Myocyte (in vitro differentiated cells): ENCODE measurements around the gene P4HA3. TPM values are rescaled to one million over a fixed set of nuclear protein-coding genes. Genes with fewer than 3 reads are reported as not detected.

ENCODE experiments used
- total RNA-seq: library from RNA; depleted of rRNA; stranded (reverse); fragments of >200 nt; gene quantifications from 2 replicates; pipeline ENCODE4 v1.2.3, GENCODE V29; 2014

P4HA3 gene
- total RNA-seq, 1 donor from 2014 or later: not detected

Other genes with a start within 250 kb of the P4HA3 start
- gene C2CD3, start 140.6 kb downstream of the P4HA3 start, total RNA-seq: 54.0 and 55.6 TPM in 2 replicates
- 217 and 282 TPM in 2 replicates for gene PPME1, start 140.4 kb downstream of the P4HA3 start, total RNA-seq
- gene PGM2L1, start 86.8 kb upstream of the P4HA3 start, total RNA-seq: 17.9 and 20.3 TPM in 2 replicates
- 0.52 and 0.70 TPM in 2 replicates for gene KCNE3, start 155.9 kb upstream of the P4HA3 start, total RNA-seq
- 2.3 and 4.5 TPM in 2 replicates for gene LIPT2, start 182.1 kb upstream of the P4HA3 start, total RNA-seq